Activated T-helper 1 cell treated with anti-CD3 and anti-CD28 coated beads, Interleukin-2, amount 50 U/mL, for 16 hours (primary cell): ENCODE results near the gene SPDYE3.

Experiments
- DNase-seq, 2 donors: peaks; one replicate each; pipeline ENCODE4 v3.0.0-alpha.2; 2020; ENCODE audit warnings: low read depth in 1 of 2, low spot score in 1 of 2

Gene SPDYE3

GRCh38 chr7:100369105-100369504 lies 61.6 kb downstream of the SPDYE3 start:
- no peak for DNase-seq

- no peak for DNase-seq
Measured at GRCh38 chr7:100370303-100370702, 62.8 kb downstream of the SPDYE3 start.

- no peak for DNase-seq
Measured at GRCh38 chr7:100370746-100371145, 63.2 kb downstream of the SPDYE3 start.

- DNase-seq, result no peak
Measured at GRCh38 chr7:100371561-100372171, 64.2 kb downstream of the SPDYE3 start.
